Sigmoid colon (tissue), 7 donors: Measurements from ENCODE around the gene TWNK. TPM values are rescaled to one million over a fixed set of nuclear protein-coding genes. Genes with fewer than 3 reads are reported as not detected.

Experiments used
- DNase-seq: peaks from one replicate; pipeline ENCODE4 v3.0.0-alpha.2; 2019
- H3K27ac ChIP-seq, 4 donors: fragments of 200-600 bp; sonication (generic); one replicate each; pipeline ENCODE4 v1.5.1; 2016 to 2019; ENCODE audit warnings: mild to moderate bottlenecking in 1 of 4
- H3K27me3 ChIP-seq, 3 donors: fragments of 200-600 bp; sonication (generic); one replicate each; pipeline ENCODE4 v1.5.1; 2019; ENCODE audit warnings: mild to moderate bottlenecking in 1 of 3
- H3K36me3 ChIP-seq, 4 donors: fragments of 200-600 bp; sonication (generic); one replicate each; pipeline ENCODE4 v1.5.1; 2016 to 2019
- H3K4me1 ChIP-seq, 4 donors: fragments of 200-600 bp; sonication (generic); one replicate each; pipeline ENCODE4 v1.5.1; 2017 to 2019
- H3K4me3 ChIP-seq, 4 donors: fragments of 200-600 bp; sonication (generic); one replicate each; pipeline ENCODE4 v1.5.1; 2017 to 2019; ENCODE audit warnings: mild to moderate bottlenecking in 2 of 4, moderate library complexity in 1 of 4
- H3K9me3 ChIP-seq, 4 donors: fragments of 200-600 bp in 3 of 4; sonication (generic) in 3 of 4; one replicate each; pipeline versions ENCODE4 v1.5.1 to v1.6.1; 2013 to 2019
- CTCF ChIP-seq, 4 experiments: fragments of 450-650 bp in 3 of 4; fragments of 200-600 bp in 1 of 4; IDR thresholded peaks; one replicate each; pipeline ENCODE4 v1.5.1; 2016 to 2019; ENCODE audit warnings: antibody characterized with exemption in 4 of 4, mild to moderate bottlenecking in 3 of 4, moderate library complexity in 2 of 4
- EP300 ChIP-seq, 4 donors: sonication (generic); formaldehyde crosslinking; IDR thresholded peaks; one replicate each; pipeline ENCODE4 v1.6.1; 2017; ENCODE audit warnings: antibody characterized with exemption in 4 of 4
- POLR2A ChIP-seq, 2 donors: fragments of 450-650 bp; IDR thresholded peaks; one replicate each; pipeline ENCODE4 v1.6.1; 2016; ENCODE audit warnings: antibody characterized with exemption in 2 of 2, mild to moderate bottlenecking in 2 of 2, moderate library complexity in 2 of 2
- POLR2AphosphoS5 ChIP-seq, 4 donors: sonication (generic); formaldehyde crosslinking; IDR thresholded peaks; one replicate each; pipeline ENCODE4 v1.6.1; 2017; ENCODE audit warnings: antibody characterized with exemption in 4 of 4
- WGBS, 2 donors: extraction: QIAGEN DNeasy Blood & Tissue Kit; methylation state at CpG; one replicate each; pipeline ENCODE4 v1.1.7; 2013; 5-methylcytosine and 5-hydroxymethylcytosine counted together
- intact Hi-C: fragments of 100-400 bp; cut with DNase I; formaldehyde crosslinking; loops from one replicate; pipeline ENCODE4 v1.15.1; 2023
- polyA plus RNA-seq, 3 donors: library from polyadenylated mRNA; stranded (reverse); fragments of 200-250 nt; gene quantifications; one replicate each; pipeline ENCODE4 v1.2.3, GENCODE V29; 2013
- total RNA-seq, 4 donors: library from RNA; depleted of rRNA; stranded (reverse); fragments of >200 nt; gene quantifications; one replicate each; pipeline ENCODE4 v1.1.0, GENCODE V29; 2016
- donor health status: healthy with polysubstance abuse.
- donor health status: Bipolar disorder and iron deficiency.
- donor health status: healthy.

Gene TWNK
- total and polyA plus RNA-seq, 7 donors: 2.4 to 9.0 (median 3.9) TPM

- H3K4me3 ChIP-seq: peak overlapping the region; percentile 66 to 85 (median 76)
- WGBS, 2 donors: 6 to 11% methylated on average over 25 of the region's 25 CpGs
- intact Hi-C loops: loop anchor here (5.0 to 10.0 kb wide), 2 partner anchors 37 to 324 kb away; partner anchors contain the start of gene BTRC
These were observed 43.3 kb downstream of the TWNK start for GRCh38 chr10:101030496-101031127.

GRCh38 chr10:101031128-101031795, 43.9 kb downstream of the TWNK start, which contains the start of the genes PDZD7 and SFXN3:
PDZD7 (minus strand) TSS chr10:101031129; CDS start chr10:101030219, 910 bp downstream.
SFXN3 (plus strand) TSS chr10:101031234; CDS start chr10:101034695, 3,461 bp downstream.
- H3K27me3 ChIP-seq: peaks cover 0 to 10% (median 0%) of the 10 kb centered on the region in 3 donors
- peaks cover 8 to 17% (median 14%) of the 10 kb centered on the region in 4 donors for H3K36me3 ChIP-seq
- peaks cover 0 to 28% (median 20%) of the 10 kb centered on the region in 4 donors for H3K4me1 ChIP-seq
- 0 to 1% methylated on average over 38 of the region's 38 CpGs for WGBS, 2 donors
- peak within 1 kb of the TSS; percentile 66 to 85 (median 76) for H3K4me3 ChIP-seq
- H3K9me3 ChIP-seq: no peaks in the 10 kb centered on the region
- peak; percentile 98 for DNase-seq
- intact Hi-C loops: loop anchor here (5.0 to 10.0 kb wide), 2 partner anchors 36 to 324 kb away; partner anchors contain the start of gene BTRC
- TF ChIP-seq POLR2AphosphoS5 (IDR thresholded peaks at IDR 0.05) (peak; percentile 76 to 83 (median 83)), EP300 (IDR thresholded peaks at IDR 0.05) (no peak), CTCF (IDR thresholded peaks at IDR 0.05) (no peak), POLR2A (IDR thresholded peaks at IDR 0.05) (peak; percentile 39 to 76)
- H3K27ac ChIP-seq: peak within 1 kb of the TSS; percentile 91 to 98 (median 96)

More at GRCh38 chr10:101030496-101031127, 43.3 kb downstream of the TWNK start:
- no peak for TF ChIP-seq CTCF (IDR thresholded peaks at IDR 0.05)
- no peak for TF ChIP-seq POLR2AphosphoS5 (IDR thresholded peaks at IDR 0.05)
- no peak for TF ChIP-seq EP300 (IDR thresholded peaks at IDR 0.05)
- TF ChIP-seq POLR2A (IDR thresholded peaks at IDR 0.05): no peak
- H3K27ac ChIP-seq: peak overlapping the region; percentile 91 to 98 (median 96)
- no peak for DNase-seq
- H3K9me3 ChIP-seq: no peaks in the 10 kb centered on the region
- peaks cover 2 to 10% (median 8%) of the 10 kb centered on the region in 4 donors for H3K36me3 ChIP-seq
- peaks cover 0 to 28% (median 20%) of the 10 kb centered on the region in 4 donors for H3K4me1 ChIP-seq
- H3K27me3 ChIP-seq: peaks cover 0 to 10% (median 0%) of the 10 kb centered on the region in 3 donors

- H3K4me3 ChIP-seq: peak overlapping the region; percentile 66 to 85 (median 76)
- peaks cover 16 to 24% (median 22%) of the 10 kb centered on the region in 4 donors for H3K36me3 ChIP-seq
- TF ChIP-seq CTCF (IDR thresholded peaks at IDR 0.05) (no peak), POLR2A (IDR thresholded peaks at IDR 0.05) (peak in 1 of 2 donors; percentile 46), POLR2AphosphoS5 (IDR thresholded peaks at IDR 0.05) (peak; percentile 67 to 87 (median 76))
- H3K27me3 ChIP-seq: peaks cover 0 to 10% (median 0%) of the 10 kb centered on the region in 3 donors
- no peaks in the 10 kb centered on the region for H3K9me3 ChIP-seq
- peaks cover 0 to 28% (median 20%) of the 10 kb centered on the region in 4 donors for H3K4me1 ChIP-seq
- peak; percentile 90 for DNase-seq
- H3K27ac ChIP-seq: peak overlapping the region; percentile 91 to 98 (median 96)
- intact Hi-C loops: loop anchor here (5.0 to 10.0 kb wide), 2 partner anchors 35 to 323 kb away; partner anchors contain the start of gene BTRC
- WGBS, 2 donors: 0 to 1% methylated on average over 47 of the region's 47 CpGs
These were observed 44.7 kb downstream of the TWNK start for GRCh38 chr10:101031796-101032636.

- Histone ChIP-seq H3K9me3 (no peaks in the 10 kb centered on the region), H3K27ac (peak overlapping the region; percentile 91 to 98 (median 96)), H3K36me3 (peaks cover 18 to 31% (median 29%) of the 10 kb centered on the region in 4 donors), H3K4me3 (peak overlapping the region; percentile 66 to 85 (median 76)), H3K4me1 (peaks cover 0 to 28% (median 20%) of the 10 kb centered on the region in 4 donors), H3K27me3 (peaks cover 0 to 10% (median 0%) of the 10 kb centered on the region in 3 donors)
- peak; percentile 88 for DNase-seq
- intact Hi-C loops: loop anchor here (5.0 to 10.0 kb wide), 2 partner anchors 35 to 322 kb away; partner anchors contain the start of gene BTRC
- WGBS, 2 donors: 12 to 16% methylated on average over 6 of the region's 6 CpGs
- TF ChIP-seq POLR2AphosphoS5 (IDR thresholded peaks at IDR 0.05): peak in 1 of 4 donors; percentile 45
- TF ChIP-seq CTCF (IDR thresholded peaks at IDR 0.05): no peak
These were observed 45.4 kb downstream of the TWNK start for GRCh38 chr10:101032637-101033224.
